ENCODE data around the gene ATAD3C.

Gene ATAD3C

DNA sequence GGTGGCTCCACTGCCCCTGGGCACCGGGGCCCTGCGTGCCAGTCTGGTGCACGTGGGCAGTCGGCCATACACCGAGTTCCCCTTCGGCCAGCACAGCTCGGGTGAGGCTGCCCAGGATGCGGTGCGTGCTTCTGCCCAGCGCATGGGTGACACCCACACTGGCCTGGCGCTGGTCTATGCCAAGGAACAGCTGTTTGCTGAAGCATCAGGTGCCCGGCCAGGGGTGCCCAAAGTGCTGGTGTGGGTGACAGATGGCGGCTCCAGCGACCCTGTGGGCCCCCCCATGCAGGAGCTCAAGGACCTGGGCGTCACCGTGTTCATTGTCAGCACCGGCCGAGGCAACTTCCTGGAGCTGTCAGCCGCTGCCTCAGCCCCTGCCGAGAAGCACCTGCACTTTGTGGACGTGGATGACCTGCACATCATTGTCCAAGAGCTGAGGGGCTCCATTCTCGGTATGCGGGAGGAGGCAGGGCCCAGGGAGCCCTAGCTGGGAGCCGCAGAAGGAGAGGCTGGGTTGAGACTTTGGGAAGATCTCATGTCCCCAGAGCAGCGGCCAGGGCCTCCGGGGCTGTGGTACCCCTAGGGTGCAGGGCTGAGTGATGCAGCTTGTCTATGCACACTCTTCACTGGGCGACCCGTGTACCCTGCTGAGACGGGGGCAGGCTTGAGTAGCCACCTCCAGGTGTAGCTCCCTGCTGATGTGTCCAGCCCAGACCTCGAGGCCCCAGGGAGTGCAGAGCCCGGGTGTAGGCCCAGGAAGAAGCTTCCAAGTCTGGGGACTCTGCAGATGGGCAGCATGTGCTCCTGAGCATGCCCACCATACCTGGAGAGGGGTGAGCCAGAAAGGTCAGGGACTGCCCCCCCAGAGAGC is 12.2 kb upstream of the ATAD3C start:
- no peak for DNase-seq (ENCODE audit: low read depth)
- peak overlapping the region; percentile 95 for H3K4me3 ChIP-seq (ENCODE audit: low read depth, low read length)
- TF ChIP-seq, protein P1, sequence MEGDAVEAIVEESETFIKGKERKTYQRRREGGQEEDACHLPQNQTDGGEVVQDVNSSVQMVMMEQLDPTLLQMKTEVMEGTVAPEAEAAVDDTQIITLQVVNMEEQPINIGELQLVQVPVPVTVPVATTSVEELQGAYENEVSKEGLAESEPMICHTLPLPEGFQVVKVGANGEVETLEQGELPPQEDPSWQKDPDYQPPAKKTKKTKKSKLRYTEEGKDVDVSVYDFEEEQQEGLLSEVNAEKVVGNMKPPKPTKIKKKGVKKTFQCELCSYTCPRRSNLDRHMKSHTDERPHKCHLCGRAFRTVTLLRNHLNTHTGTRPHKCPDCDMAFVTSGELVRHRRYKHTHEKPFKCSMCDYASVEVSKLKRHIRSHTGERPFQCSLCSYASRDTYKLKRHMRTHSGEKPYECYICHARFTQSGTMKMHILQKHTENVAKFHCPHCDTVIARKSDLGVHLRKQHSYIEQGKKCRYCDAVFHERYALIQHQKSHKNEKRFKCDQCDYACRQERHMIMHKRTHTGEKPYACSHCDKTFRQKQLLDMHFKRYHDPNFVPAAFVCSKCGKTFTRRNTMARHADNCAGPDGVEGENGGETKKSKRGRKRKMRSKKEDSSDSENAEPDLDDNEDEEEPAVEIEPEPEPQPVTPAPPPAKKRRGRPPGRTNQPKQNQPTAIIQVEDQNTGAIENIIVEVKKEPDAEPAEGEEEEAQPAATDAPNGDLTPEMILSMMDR (IDR thresholded peaks at IDR 0.05; ENCODE audit: control insufficient read depth, extremely low read depth, insufficient read depth), result no peak

DNA sequence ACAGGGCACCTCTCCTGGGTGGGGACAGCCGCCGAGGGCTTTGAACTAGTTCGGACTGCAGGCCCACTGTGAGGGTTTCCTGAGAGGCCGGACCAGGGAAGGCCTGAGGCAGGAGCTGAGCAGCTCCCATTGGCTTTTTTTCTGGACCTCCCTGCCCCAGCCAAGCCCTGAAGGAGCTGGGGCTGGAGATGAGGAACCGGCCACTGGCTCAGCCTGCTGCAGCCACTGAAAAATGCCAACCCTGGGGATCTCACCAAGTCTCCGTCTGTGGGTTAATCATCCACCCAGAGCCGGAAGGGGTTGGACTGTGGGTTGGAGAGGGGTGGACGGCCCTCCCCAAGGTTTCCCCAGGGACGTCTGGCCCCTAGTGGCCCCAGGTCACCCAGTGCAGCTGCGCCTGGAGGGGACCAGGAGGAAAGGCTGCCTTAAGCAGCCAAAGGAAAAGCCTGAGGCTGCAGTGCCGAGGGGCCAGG is 11.5 kb upstream of the ATAD3C start:
- H3K4me3 ChIP-seq (ENCODE audit: low read depth, low read length), result no peak overlapping the region
- DNase-seq (ENCODE audit: low read depth), result no peak

DNA sequence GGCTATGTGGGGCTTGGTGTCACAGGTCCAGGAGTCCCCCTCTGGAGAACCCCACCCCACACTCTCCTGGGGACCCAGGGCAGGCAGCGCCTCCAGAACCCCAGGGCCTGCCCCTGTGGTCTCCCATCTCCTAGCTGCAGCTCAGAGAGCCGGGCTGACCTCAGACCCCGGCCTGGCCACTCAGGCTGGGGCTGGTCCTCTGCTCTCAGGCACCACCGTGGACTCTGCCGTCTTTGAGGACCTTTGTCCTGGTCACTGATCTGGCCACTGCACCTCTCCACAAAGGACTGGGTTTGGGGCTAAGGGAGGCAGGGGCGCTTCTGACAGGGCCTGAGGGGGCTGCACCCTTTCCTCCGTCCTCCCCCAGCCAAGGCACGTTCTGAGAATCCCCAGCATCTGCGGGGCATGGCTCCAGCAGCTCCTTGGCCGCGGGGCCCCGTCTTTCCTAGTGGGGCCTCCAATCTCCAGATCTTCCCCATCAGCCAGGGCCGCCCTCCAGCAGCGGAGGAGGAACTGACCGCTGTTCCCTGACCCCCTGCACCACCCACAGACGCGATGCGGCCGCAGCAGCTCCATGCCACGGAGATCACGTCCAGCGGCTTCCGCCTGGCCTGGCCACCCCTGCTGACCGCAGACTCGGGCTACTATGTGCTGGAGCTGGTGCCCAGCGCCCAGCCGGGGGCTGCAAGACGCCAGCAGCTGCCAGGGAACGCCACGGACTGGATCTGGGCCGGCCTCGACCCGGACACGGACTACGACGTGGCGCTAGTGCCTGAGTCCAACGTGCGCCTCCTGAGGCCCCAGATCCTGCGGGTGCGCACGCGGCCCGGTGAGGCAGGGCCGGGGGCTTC is 10.7 kb upstream of the ATAD3C start:
- H3K4me3 ChIP-seq (ENCODE audit: low read depth, low read length), result no peak overlapping the region
- TF ChIP-seq, protein P1 (IDR thresholded peaks at IDR 0.05; ENCODE audit: control insufficient read depth, extremely low read depth, insufficient read depth), result no peak
- no peak for DNase-seq (ENCODE audit: low read depth)

More for the DNA sequence above, 11.5 kb upstream of the ATAD3C start:
- TF ChIP-seq, protein P1 (IDR thresholded peaks at IDR 0.05; ENCODE audit: control insufficient read depth, extremely low read depth, insufficient read depth), result no peak

DNA sequence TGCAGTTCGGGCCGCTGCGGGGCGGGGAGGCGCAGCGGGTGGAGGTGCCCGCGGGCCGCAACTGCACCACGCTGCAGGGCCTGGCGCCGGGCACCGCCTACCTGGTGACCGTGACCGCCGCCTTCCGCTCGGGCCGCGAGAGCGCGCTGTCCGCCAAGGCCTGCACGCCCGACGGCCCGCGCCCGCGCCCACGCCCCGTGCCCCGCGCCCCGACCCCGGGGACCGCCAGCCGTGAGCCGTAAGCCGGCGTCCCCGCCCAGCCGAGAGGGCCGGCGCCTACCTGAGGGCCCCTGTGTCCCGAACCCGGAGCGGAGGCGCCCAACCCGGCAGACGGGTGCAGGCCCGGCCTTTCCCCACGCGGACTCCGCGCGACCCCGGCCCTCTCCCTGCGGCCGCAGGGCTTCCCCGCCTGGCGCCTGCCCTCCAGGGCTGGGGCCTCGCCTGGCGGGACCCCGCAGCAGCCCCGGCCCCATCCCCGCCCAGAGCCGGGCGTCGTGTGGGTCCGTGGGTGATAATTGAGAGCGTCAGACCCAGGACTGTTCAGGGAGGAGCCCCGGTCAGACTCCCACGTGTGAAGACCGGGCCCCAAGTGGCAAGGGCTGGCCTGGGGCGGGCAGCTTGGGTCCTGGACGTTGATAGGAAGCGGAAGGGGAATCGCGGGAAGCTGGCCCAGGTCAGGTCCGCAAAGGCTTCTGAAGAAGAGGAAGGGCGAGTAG is 9.8 kb upstream of the ATAD3C start:
- no peak overlapping the region for H3K4me3 ChIP-seq (ENCODE audit: low read depth, low read length)
- DNase-seq (ENCODE audit: low read depth), result no peak
- TF ChIP-seq, protein P1 (IDR thresholded peaks at IDR 0.05; ENCODE audit: control insufficient read depth, extremely low read depth, insufficient read depth), result no peak

DNA sequence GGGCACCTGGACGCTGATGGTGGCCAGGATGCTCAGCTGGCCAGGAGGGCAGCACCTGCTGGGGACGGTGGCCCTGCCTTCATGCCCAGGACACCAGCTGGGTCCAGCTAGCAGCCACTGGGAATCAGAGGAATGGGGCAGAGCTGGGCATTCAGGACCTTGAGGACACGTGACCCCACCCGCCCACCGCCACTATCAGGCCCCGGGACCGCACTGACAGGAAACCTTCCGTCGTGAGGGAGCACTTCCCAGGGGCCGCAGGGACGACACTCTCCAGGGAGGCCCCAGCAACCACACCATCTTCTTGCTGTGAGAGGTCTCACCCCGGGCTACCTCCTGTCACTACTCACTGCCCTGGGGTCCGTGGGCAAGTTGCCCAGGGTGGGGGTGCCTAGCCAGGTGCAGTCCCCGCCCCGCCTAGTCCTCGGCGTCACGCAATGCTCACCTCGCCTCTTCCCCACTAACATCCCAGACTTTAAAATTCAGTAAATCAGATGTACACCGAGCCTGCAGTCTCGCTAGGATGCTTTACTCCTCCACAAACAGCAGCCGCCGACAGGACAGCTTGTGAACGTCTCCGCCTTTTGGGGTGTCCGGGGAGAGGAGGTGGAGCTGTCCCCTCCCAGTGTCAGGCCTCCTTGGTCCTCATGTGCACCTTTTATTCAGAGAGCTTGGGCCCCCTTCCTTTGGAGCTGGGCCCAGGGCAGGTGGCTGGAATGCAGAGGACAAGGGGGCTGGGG is 9.1 kb upstream of the ATAD3C start:
- TF ChIP-seq, protein P1 (IDR thresholded peaks at IDR 0.05; ENCODE audit: control insufficient read depth, extremely low read depth, insufficient read depth), result no peak
- H3K4me3 ChIP-seq (ENCODE audit: low read depth, low read length), result no peak overlapping the region
- DNase-seq (ENCODE audit: low read depth), result no peak

All from LNCaP clone FGC (cell line).